Measurements from ENCODE around the gene RASGEF1B. TPM values are rescaled to one million over a fixed set of nuclear protein-coding genes. Genes with fewer than 3 reads are reported as not detected.

Gene RASGEF1B
- total and polyA plus RNA-seq, 9 of the 15 experiments (the other 6 are each of a cell fraction or from before 2014, with no cell fraction given) = 0.04 to 0.57 (median 0.22) TPM

DNA sequence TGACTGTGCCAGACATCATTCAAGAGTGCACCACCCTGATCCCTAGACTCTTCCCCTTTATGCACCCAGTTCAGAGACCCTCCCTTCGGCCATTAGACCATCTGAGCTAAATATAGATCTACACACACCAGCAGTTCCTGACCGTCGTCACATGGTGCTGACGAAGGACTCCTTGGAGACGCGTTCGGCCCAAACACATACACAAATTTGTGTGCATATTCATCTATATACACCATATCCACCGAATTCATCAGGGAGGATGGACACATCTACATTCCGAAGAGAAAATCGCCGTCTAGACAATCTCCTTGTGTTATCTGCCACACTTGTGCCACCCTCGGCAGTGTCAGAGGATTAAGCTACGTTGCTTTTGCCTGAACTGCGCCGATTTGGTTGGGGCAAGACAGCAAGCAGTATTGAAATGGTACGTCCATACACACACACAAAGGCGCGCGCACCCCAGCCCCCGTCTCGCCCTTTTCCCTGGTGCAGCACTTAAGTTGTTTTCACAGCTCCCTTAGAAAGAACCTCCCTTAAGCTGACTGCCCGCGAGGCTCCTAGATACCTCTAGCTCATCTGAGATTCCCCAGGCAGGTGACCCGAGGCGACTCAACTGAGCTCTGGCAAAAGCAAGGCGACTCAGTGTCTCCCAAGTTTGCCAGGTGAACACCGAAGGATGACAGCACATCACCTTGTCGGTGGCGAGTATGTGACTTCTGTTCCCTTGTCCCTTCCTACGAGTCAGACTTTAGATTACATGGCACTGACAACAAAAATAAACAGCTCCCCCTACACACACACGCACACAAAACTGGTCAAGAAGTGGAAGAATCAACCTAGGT lies 1.0 kb downstream of the RASGEF1B start:
- intact Hi-C loops (cut with micrococcal nuclease) = loop anchor here (1.0 kb wide), 1 partner anchor 732 kb away; no protein-coding TSS in a partner anchor
- no peak overlapping the region for H3K27ac ChIP-seq (ENCODE audit: extremely low read depth, low read depth, low read length)
- H3K9me3 ChIP-seq (replicated peaks; ENCODE audit: control insufficient read depth, insufficient read depth, low read depth, low read length) = no peaks in the 10 kb centered on the region
- in situ Hi-C loops (cut with MboI) = no loop called here
- ATAC-seq = no peak
- ChIA-PET POLR2A (interaction anchor here (0.6 kb wide), 1 partner anchor 1406 kb away, joined by 3 read pairs; no protein-coding TSS in a partner anchor), CTCF (ENCODE audit: low intra/inter-chr PET ratio) (interaction anchor here (0.5 kb wide), 1 partner anchor 73 kb away, joined by 3 read pairs; no protein-coding TSS in a partner anchor)
- H3K4me1 ChIP-seq (replicated peaks in 1 of 2; ENCODE audit: control insufficient read depth in 2 of 2, insufficient read depth in 2 of 2, low read length in 2 of 2) = peaks cover 19% of the 10 kb centered on the region in 2 experiments; a peak in 4 of 5 replicates
- H3K4me3 ChIP-seq = peak overlapping the region; percentile 64
- H3K36me3 ChIP-seq (ENCODE audit: control insufficient read depth, insufficient read depth, low read length) = no peaks in the 10 kb centered on the region
- peak in 1 of 4 experiments; percentile 7 for DNase-seq (ENCODE audit: extremely low read depth in 1 of 4, low spot score in 3 of 4)
- peak overlapping the region in 1 of 2 experiments; percentile 16; a peak in 1 of 4 replicates for H3K9ac ChIP-seq (ENCODE audit: insufficient read depth in 1 of 2, low read depth in 2 of 2, low read length in 2 of 2)
- BruUV-seq (replicated peaks) = no TSS peak
- WGBS (ENCODE audit: insufficient coverage, low coverage, missing lambda C conversion rate) = 3% methylated on average over 31 of the region's 31 CpGs
- H3K27me3 ChIP-seq (ENCODE audit: control insufficient read depth in 2 of 2, insufficient read depth in 2 of 2, low read length in 2 of 2) = peaks cover 17 to 24% of the 10 kb centered on the region in 2 experiments
- no peak for FAIRE-seq
- no peaks in the 10 kb centered on the region for H3K79me2 ChIP-seq (ENCODE audit: control insufficient read depth, insufficient read depth, low read length)
- H4K20me1 ChIP-seq (replicated peaks; ENCODE audit: control insufficient read depth, insufficient read depth, low read length) = no peaks in the 10 kb centered on the region
- peak overlapping the region; percentile 87 for H2AFZ ChIP-seq (ENCODE audit: low read depth, low read length)
- H3K4me2 ChIP-seq (ENCODE audit: insufficient read depth, low read length) = peak overlapping the region; percentile 78
- no peaks in the 10 kb centered on the region for H3K9me1 ChIP-seq (ENCODE audit: control insufficient read depth, insufficient read depth, low read length)
- TF ChIP-seq CTCF (IDR thresholded peaks at IDR 0.05 in 2 of 3, conservative IDR thresholded peaks at IDR 0.05 in 1 of 3; ENCODE audit: insufficient read depth in 2 of 3, low read depth in 1 of 3, low read length in 3 of 3) (no peak), KAT7 (CRISPR knock-in tag; IDR thresholded peaks at IDR 0.05; ENCODE audit: borderline replicate concordance) (no peak), USF1 (CRISPR knock-in tag; IDR thresholded peaks at IDR 0.05) (peak; percentile 50; the same call in 1 of the 2 replicates), RBM15 (IDR thresholded peaks at IDR 0.05; ENCODE audit: insufficient read depth, low read length) (no peak), SRSF1 (IDR thresholded peaks at IDR 0.05; ENCODE audit: low read depth, low read length) (no peak), PHF8 (IDR thresholded peaks at IDR 0.05; ENCODE audit: borderline replicate concordance, low read length) (0 out of 2 replicates have a peak, but pooled peaks have one; percentile 1), CBX1 (IDR thresholded peaks at IDR 0.05; ENCODE audit: low read depth) (no peak), TFAM (CRISPR knock-in tag; conservative IDR thresholded peaks at IDR 0.05) (no peak), CC2D1A (IDR thresholded peaks at IDR 0.05) (no peak), CBX5 (IDR thresholded peaks at IDR 0.05; ENCODE audit: borderline replicate concordance, low read depth) (no peak), ETV6 (IDR thresholded peaks at IDR 0.05; ENCODE audit: borderline replicate concordance in 1 of 2, low read depth in 2 of 2, low read length in 1 of 2) (no peak), ETV6 (CRISPR knock-in tag; IDR thresholded peaks at IDR 0.05; ENCODE audit: borderline replicate concordance) (no peak), TAL1 (IDR thresholded peaks at IDR 0.05) (no peak), KLF13 (tag; IDR thresholded peaks at IDR 0.05; ENCODE audit: borderline replicate concordance, low read depth) (no peak), LCOR (CRISPR knock-in tag; IDR thresholded peaks at IDR 0.05) (no peak), ZNF75A (CRISPR knock-in tag; IDR thresholded peaks at IDR 0.05) (no peak), ZNF780A (CRISPR knock-in tag; IDR thresholded peaks at IDR 0.05) (no peak)
- TF ChIP-seq, protein P1, sequence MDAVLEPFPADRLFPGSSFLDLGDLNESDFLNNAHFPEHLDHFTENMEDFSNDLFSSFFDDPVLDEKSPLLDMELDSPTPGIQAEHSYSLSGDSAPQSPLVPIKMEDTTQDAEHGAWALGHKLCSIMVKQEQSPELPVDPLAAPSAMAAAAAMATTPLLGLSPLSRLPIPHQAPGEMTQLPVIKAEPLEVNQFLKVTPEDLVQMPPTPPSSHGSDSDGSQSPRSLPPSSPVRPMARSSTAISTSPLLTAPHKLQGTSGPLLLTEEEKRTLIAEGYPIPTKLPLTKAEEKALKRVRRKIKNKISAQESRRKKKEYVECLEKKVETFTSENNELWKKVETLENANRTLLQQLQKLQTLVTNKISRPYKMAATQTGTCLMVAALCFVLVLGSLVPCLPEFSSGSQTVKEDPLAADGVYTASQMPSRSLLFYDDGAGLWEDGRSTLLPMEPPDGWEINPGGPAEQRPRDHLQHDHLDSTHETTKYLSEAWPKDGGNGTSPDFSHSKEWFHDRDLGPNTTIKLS (IDR thresholded peaks at IDR 0.05; ENCODE audit: borderline replicate concordance, low read depth) = no peak

All from K562 (cell line).